ENCODE data around the gene AP4E1.

Gene AP4E1

DNA sequence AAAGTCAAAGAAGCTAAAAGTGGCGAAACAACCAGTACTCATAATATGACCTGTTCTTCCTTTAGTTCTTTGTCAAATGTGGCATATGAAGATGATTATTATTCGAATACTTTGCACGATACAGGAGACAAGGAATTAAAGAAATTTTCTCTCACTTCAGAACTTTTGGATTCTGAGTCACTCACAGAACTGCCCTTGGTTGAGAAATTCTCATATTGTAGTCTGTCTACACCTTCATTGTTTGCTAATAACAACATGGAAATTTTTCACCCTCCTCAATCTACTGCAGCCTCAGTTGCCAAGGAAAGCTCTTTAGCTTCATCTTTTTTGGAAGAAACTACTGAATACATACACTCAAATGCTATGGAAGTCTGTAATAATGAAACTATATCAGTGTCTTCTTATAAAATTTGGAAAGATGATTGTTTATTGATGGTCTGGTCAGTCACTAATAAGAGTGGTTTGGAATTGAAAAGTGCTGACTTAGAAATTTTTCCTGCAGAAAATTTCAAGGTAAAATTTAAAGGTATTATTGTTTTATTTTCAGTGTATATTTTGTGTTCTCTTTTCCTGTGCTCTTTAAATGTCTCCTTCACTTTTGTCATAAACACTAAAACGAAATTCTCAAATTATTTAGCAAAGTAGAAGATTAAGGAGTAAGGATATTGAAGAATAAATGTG is 89.0 kb downstream of the AP4E1 start:
- DNase-seq: no peak
- H3K9me3 ChIP-seq (replicated peaks; ENCODE audit: insufficient read depth, low read length): no peaks in the 10 kb centered on the region
- H3K36me3 ChIP-seq (replicated peaks; ENCODE audit: insufficient read depth, low read length): no peaks in the 10 kb centered on the region
- no peaks in the 10 kb centered on the region for H3K9me2 ChIP-seq (replicated peaks; ENCODE audit: insufficient read depth, low read length)
- H3F3A ChIP-seq (ENCODE audit: insufficient read depth, low read length): no peaks in the 10 kb centered on the region
- no peaks in the 10 kb centered on the region for H3K27me3 ChIP-seq (replicated peaks; ENCODE audit: insufficient read depth, low read length)
- H4K20me1 ChIP-seq (ENCODE audit: insufficient read depth, low read length): no peaks in the 10 kb centered on the region
- H3K79me2 ChIP-seq (ENCODE audit: low read length): no peaks in the 10 kb centered on the region
- no peak overlapping the region for H2AFZ ChIP-seq (ENCODE audit: low read length)
- no peak overlapping the region for H3K9ac ChIP-seq (ENCODE audit: low read length)
- TF ChIP-seq, protein P1, sequence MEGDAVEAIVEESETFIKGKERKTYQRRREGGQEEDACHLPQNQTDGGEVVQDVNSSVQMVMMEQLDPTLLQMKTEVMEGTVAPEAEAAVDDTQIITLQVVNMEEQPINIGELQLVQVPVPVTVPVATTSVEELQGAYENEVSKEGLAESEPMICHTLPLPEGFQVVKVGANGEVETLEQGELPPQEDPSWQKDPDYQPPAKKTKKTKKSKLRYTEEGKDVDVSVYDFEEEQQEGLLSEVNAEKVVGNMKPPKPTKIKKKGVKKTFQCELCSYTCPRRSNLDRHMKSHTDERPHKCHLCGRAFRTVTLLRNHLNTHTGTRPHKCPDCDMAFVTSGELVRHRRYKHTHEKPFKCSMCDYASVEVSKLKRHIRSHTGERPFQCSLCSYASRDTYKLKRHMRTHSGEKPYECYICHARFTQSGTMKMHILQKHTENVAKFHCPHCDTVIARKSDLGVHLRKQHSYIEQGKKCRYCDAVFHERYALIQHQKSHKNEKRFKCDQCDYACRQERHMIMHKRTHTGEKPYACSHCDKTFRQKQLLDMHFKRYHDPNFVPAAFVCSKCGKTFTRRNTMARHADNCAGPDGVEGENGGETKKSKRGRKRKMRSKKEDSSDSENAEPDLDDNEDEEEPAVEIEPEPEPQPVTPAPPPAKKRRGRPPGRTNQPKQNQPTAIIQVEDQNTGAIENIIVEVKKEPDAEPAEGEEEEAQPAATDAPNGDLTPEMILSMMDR (IDR thresholded peaks at IDR 0.05; ENCODE audit: low read length): no peak
- TF ChIP-seq EZH2 (optimal IDR thresholded peaks at IDR 0.05; ENCODE audit: low read depth, low read length): no peak
- TF ChIP-seq EZH2phosphoT487 (IDR thresholded peaks at IDR 0.05; ENCODE audit: low read length): no peak
- no peak overlapping the region for H3K4me2 ChIP-seq (ENCODE audit: low read depth, low read length)
- no peak overlapping the region for H3K27ac ChIP-seq (ENCODE audit: low read length)
- H3K4me1 ChIP-seq (ENCODE audit: low read length): no peaks in the 10 kb centered on the region
- no peak overlapping the region for H3K4me3 ChIP-seq (ENCODE audit: low read length)

- no peak for TF ChIP-seq EZH2phosphoT487 (IDR thresholded peaks at IDR 0.05; ENCODE audit: low read length)
- TF ChIP-seq EZH2 (optimal IDR thresholded peaks at IDR 0.05; ENCODE audit: low read depth, low read length): no peak
- TF ChIP-seq, protein P1 (IDR thresholded peaks at IDR 0.05; ENCODE audit: low read length): no peak
- H2AFZ ChIP-seq (ENCODE audit: low read length): no peak overlapping the region
- H3F3A ChIP-seq (ENCODE audit: insufficient read depth, low read length): no peaks in the 10 kb centered on the region
Observed at GRCh38 chr15:51004103-51004551, 95.6 kb downstream of the AP4E1 start.

GRCh38 chr15:51006336-51006985 is 98.0 kb downstream of the AP4E1 start:
- Histone ChIP-seq H3K9me3 (replicated peaks; ENCODE audit: insufficient read depth, low read length) (no peaks in the 10 kb centered on the region), H3K79me2 (ENCODE audit: low read length) (no peaks in the 10 kb centered on the region), H3K9ac (ENCODE audit: low read length) (no peak overlapping the region), H3K9me2 (replicated peaks; ENCODE audit: insufficient read depth, low read length) (no peaks in the 10 kb centered on the region), H4K20me1 (ENCODE audit: insufficient read depth, low read length) (no peaks in the 10 kb centered on the region), H3K36me3 (replicated peaks; ENCODE audit: insufficient read depth, low read length) (no peaks in the 10 kb centered on the region; the same call in 1 of the 2 replicates), H3K4me1 (ENCODE audit: low read length) (no peaks in the 10 kb centered on the region), H3K27me3 (replicated peaks; ENCODE audit: insufficient read depth, low read length) (no peaks in the 10 kb centered on the region), H3K27ac (ENCODE audit: low read length) (no peak overlapping the region), H3K4me2 (ENCODE audit: low read depth, low read length) (no peak overlapping the region), H3F3A (ENCODE audit: insufficient read depth, low read length) (no peaks in the 10 kb centered on the region), H3K4me3 (ENCODE audit: low read length) (no peak overlapping the region), H2AFZ (ENCODE audit: low read length) (no peak overlapping the region)
- TF ChIP-seq, protein P1 (IDR thresholded peaks at IDR 0.05; ENCODE audit: low read length): no peak
- no peak for TF ChIP-seq EZH2 (optimal IDR thresholded peaks at IDR 0.05; ENCODE audit: low read depth, low read length)
- TF ChIP-seq EZH2phosphoT487 (IDR thresholded peaks at IDR 0.05; ENCODE audit: low read length): no peak
- no peak for DNase-seq

More at GRCh38 chr15:51004103-51004551, 95.6 kb downstream of the AP4E1 start:
- Histone ChIP-seq H4K20me1 (ENCODE audit: insufficient read depth, low read length) (no peaks in the 10 kb centered on the region), H3K79me2 (ENCODE audit: low read length) (no peaks in the 10 kb centered on the region), H3K4me3 (ENCODE audit: low read length) (no peak overlapping the region), H3K4me2 (ENCODE audit: low read depth, low read length) (no peak overlapping the region), H3K36me3 (replicated peaks; ENCODE audit: insufficient read depth, low read length) (no peaks in the 10 kb centered on the region; the same call in 1 of the 2 replicates), H3K9me2 (replicated peaks; ENCODE audit: insufficient read depth, low read length) (no peaks in the 10 kb centered on the region), H3K27ac (ENCODE audit: low read length) (no peak overlapping the region), H3K27me3 (replicated peaks; ENCODE audit: insufficient read depth, low read length) (no peaks in the 10 kb centered on the region), H3K4me1 (ENCODE audit: low read length) (no peaks in the 10 kb centered on the region), H3K9ac (ENCODE audit: low read length) (no peak overlapping the region), H3K9me3 (replicated peaks; ENCODE audit: insufficient read depth, low read length) (no peaks in the 10 kb centered on the region)
- no peak for DNase-seq

Data from MM.1S (cell line).